ENCODE data around the gene TMA7B.

The TMA7B gene

GRCh38 chr22:39954584-39955055, 5.6 kb upstream of the TMA7B start:
- DNase-seq = no peak

GRCh38 chr22:39955675-39956074, 4.5 kb upstream of the TMA7B start:
- no peak for DNase-seq

- peak; percentile 47 for DNase-seq
These were observed 3.1 kb upstream of the TMA7B start for GRCh38 chr22:39956932-39957664.

GRCh38 chr22:39958009-39958711, 2.0 kb upstream of the TMA7B start:
- DNase-seq = no peak

- no peak for DNase-seq
These were observed 1.1 kb upstream of the TMA7B start for GRCh38 chr22:39958949-39959639.

GRCh38 chr22:39960791-39961746, 872 bp downstream of the TMA7B start:
- no peak for DNase-seq

- DNase-seq = no peak
These were observed 1.9 kb downstream of the TMA7B start for GRCh38 chr22:39962071-39962470.

- DNase-seq = no peak
These were observed 5.6 kb downstream of the TMA7B start for GRCh38 chr22:39965748-39966147.

GRCh38 chr22:39966470-39966869, 6.3 kb downstream of the TMA7B start:
- DNase-seq = no peak

- DNase-seq = peak; percentile 4
These were observed 7.1 kb downstream of the TMA7B start for GRCh38 chr22:39967103-39967829.

GRCh38 chr22:39967996-39968972, 8.1 kb downstream of the TMA7B start:
- DNase-seq = no peak

GRCh38 chr22:39970742-39971141, 10.5 kb downstream of the TMA7B start:
- no peak for DNase-seq

GRCh38 chr22:39972641-39973040, 12.4 kb downstream of the TMA7B start:
- DNase-seq = no peak

- no peak for DNase-seq
These were observed 13.5 kb downstream of the TMA7B start for GRCh38 chr22:39973656-39974055.

GRCh38 chr22:39974065-39974464, 13.9 kb downstream of the TMA7B start:
- no peak for DNase-seq

- DNase-seq = no peak
These were observed 18.9 kb downstream of the TMA7B start for GRCh38 chr22:39979048-39979447.

GRCh38 chr22:39979458-39979857, 19.3 kb downstream of the TMA7B start:
- no peak for DNase-seq

- DNase-seq = no peak
These were observed 20.4 kb downstream of the TMA7B start for GRCh38 chr22:39980596-39980995.

- DNase-seq = no peak
These were observed 23.1 kb downstream of the TMA7B start for GRCh38 chr22:39983346-39983745.

- DNase-seq = no peak
These were observed 23.8 kb downstream of the TMA7B start for GRCh38 chr22:39984006-39984405.

GRCh38 chr22:39984746-39985145, 24.5 kb downstream of the TMA7B start:
- no peak for DNase-seq
